Spleen (tissue), 7 donors: ENCODE data around the gene ENO2.

Experiments
- POLR2A ChIP-seq, 3 donors: fragments of 450-650 bp; IDR thresholded peaks; one replicate each; pipeline ENCODE4 v1.5.1; 2017; ENCODE audit warnings: antibody characterized with exemption in 3 of 3, mild to moderate bottlenecking in 1 of 3
- TF ChIP-seq, protein P1 (sequence below), 11 experiments: fragments of 200-600 bp in 7 of 11; fragments of 450-650 bp in 4 of 11; sonication (generic) in 4 of 11; IDR thresholded peaks in 8 of 11; conservative IDR thresholded peaks in 3 of 11; 1 replicate in 7 of 11; 2 replicates in 4 of 11; pipeline versions ENCODE4 v1.4.0 to v1.8.0; 2016 to 2021; ENCODE audit warnings: antibody characterized with exemption in 11 of 11, inconsistent platforms in 4 of 11, mild to moderate bottlenecking in 1 of 11
- donor health status: DM: no; HTN: no; CAD: no; lungs with moderate emphysema.
- donor health status: DM: no; HTN: no; CAD: no.
- donor health status: DM: no; HTN: no; CAD: no.

DNA sequence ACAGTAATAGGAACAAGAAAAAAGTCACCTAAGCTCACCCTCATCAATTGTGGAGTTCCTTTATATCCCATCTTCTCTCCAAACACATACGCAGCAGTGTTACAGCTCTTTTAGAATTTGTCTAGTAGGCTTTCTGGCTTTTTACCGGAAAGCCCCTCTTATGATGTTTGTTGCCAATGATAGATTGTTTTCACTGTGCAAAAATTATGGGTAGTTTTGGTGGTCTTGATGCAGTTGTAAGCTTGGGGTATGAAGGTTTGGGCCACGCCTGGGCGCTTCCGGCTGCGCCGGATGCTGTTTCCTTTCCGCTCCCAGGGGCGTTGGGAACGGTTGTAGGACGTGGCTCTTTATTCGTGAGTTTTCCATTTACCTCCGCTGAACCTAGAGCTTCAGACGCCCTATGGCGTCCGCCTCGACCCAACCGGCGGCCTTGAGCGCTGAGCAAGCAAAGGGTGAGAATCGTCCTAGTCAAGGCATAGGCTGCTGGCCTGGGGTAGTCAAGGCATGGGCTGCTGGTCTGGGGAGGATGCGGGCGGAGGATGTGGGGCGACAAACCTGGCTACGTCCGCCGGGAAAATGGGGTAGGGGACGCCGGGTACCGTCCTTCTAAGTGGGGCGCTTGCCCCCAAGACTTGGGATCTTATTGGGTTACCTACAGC, 29.5 kb downstream of the ENO2 start, which contains the start of the genes C12orf57 and RNU7-1:
- TF ChIP-seq, protein P1, sequence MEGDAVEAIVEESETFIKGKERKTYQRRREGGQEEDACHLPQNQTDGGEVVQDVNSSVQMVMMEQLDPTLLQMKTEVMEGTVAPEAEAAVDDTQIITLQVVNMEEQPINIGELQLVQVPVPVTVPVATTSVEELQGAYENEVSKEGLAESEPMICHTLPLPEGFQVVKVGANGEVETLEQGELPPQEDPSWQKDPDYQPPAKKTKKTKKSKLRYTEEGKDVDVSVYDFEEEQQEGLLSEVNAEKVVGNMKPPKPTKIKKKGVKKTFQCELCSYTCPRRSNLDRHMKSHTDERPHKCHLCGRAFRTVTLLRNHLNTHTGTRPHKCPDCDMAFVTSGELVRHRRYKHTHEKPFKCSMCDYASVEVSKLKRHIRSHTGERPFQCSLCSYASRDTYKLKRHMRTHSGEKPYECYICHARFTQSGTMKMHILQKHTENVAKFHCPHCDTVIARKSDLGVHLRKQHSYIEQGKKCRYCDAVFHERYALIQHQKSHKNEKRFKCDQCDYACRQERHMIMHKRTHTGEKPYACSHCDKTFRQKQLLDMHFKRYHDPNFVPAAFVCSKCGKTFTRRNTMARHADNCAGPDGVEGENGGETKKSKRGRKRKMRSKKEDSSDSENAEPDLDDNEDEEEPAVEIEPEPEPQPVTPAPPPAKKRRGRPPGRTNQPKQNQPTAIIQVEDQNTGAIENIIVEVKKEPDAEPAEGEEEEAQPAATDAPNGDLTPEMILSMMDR (IDR thresholded peaks at IDR 0.05 in 8 of 11, conservative IDR thresholded peaks at IDR 0.05 in 3 of 11): no peak
- peak in 2 of 3 donors; percentile 73 to 87 for TF ChIP-seq POLR2A (IDR thresholded peaks at IDR 0.05)
